WTC11 (cell line): ENCODE results near the gene MIP. TPM values are rescaled to one million over a fixed set of nuclear protein-coding genes. Genes with fewer than 3 reads are reported as not detected.
A peak's percentile ranks its signal among the peaks of the same experiment; 100 is the strongest.

Source experiments
- ELF4 ChIP-seq: sonication (generic); formaldehyde crosslinking; IDR thresholded peaks from 2 replicates; pipeline ENCODE4 v1.8.1; 2022; ENCODE audit warnings: low read depth, mild to moderate bottlenecking, moderate library complexity, missing genetic modification reagents
- FOXJ3 ChIP-seq: sonication (generic); formaldehyde crosslinking; IDR thresholded peaks from 2 replicates; pipeline ENCODE4 v1.9.0; 2021; ENCODE audit warnings: missing genetic modification reagents, mild to moderate bottlenecking, borderline replicate concordance
- FOXK1 ChIP-seq: sonication (generic); formaldehyde crosslinking; IDR thresholded peaks from 2 replicates; pipeline ENCODE4 v1.8.0; 2022; ENCODE audit warnings: mild to moderate bottlenecking, moderate library complexity, missing genetic modification reagents
- FOXP1 ChIP-seq: sonication (generic); formaldehyde crosslinking; IDR thresholded peaks from 2 replicates; pipeline ENCODE4 v1.8.0; 2022; ENCODE audit warnings: missing genetic modification reagents, mild to moderate bottlenecking, moderate library complexity, borderline replicate concordance
- GABPB1 ChIP-seq: sonication (generic); formaldehyde crosslinking; IDR thresholded peaks from 2 replicates; pipeline ENCODE4 v1.8.1; 2023; ENCODE audit warnings: mild to moderate bottlenecking, missing genetic modification reagents
- HMGA2 ChIP-seq: fragments of 250-450 bp; sonication (Bioruptor Pico); IDR thresholded peaks from 2 replicates; pipeline ENCODE4 v1.4.0; 2021; ENCODE audit warnings: mild to moderate bottlenecking, moderate library complexity
- KAT7 ChIP-seq: sonication (generic); formaldehyde crosslinking; IDR thresholded peaks from 2 replicates; pipeline ENCODE4 v1.8.1; 2023; ENCODE audit warnings: missing genetic modification reagents, mild to moderate bottlenecking, borderline replicate concordance
- MXD4 ChIP-seq: fragments of 250-450 bp; sonication (Bioruptor Pico); IDR thresholded peaks from 2 replicates; pipeline ENCODE4 v1.8.0; 2021; ENCODE audit warnings: mild to moderate bottlenecking, moderate library complexity, borderline replicate concordance
- NR2C2 ChIP-seq: sonication (generic); formaldehyde crosslinking; IDR thresholded peaks from 2 replicates; pipeline ENCODE4 v1.8.0; 2022; ENCODE audit warnings: mild to moderate bottlenecking, missing genetic modification reagents
- NR3C1 ChIP-seq: sonication (generic); formaldehyde crosslinking; conservative IDR thresholded peaks from 2 replicates; pipeline ENCODE4 v1.8.1; 2023; ENCODE audit warnings: low read depth, mild to moderate bottlenecking, missing genetic modification reagents
- PRRX2 ChIP-seq: fragments of 250-450 bp; sonication (Bioruptor Pico); IDR thresholded peaks from 2 replicates; pipeline ENCODE4 v1.8.0; 2021; ENCODE audit warnings: mild to moderate bottlenecking
- SMAD3 ChIP-seq: sonication (generic); formaldehyde crosslinking; IDR thresholded peaks from 2 replicates; pipeline ENCODE4 v1.8.0; 2022; ENCODE audit warnings: missing genetic modification reagents, mild to moderate bottlenecking, borderline replicate concordance
- ZNF219 ChIP-seq: sonication (generic); formaldehyde crosslinking; IDR thresholded peaks from 2 replicates; pipeline ENCODE4 v1.8.0; 2023; ENCODE audit warnings: missing genetic modification reagents, mild to moderate bottlenecking, borderline replicate concordance
- ZNF263 ChIP-seq: sonication (generic); formaldehyde crosslinking; IDR thresholded peaks from 2 replicates; pipeline ENCODE4 v1.8.1; 2022; ENCODE audit warnings: low read depth, mild to moderate bottlenecking, moderate library complexity, missing genetic modification reagents
- ZNF317 ChIP-seq: sonication (generic); formaldehyde crosslinking; IDR thresholded peaks from 2 replicates; pipeline ENCODE4 v1.8.1; 2023; ENCODE audit warnings: low read depth, mild to moderate bottlenecking, moderate library complexity, missing genetic modification reagents, borderline replicate concordance
- ZNF671 ChIP-seq: fragments of 250-450 bp; sonication (Bioruptor Pico); IDR thresholded peaks from 2 replicates; pipeline ENCODE4 v1.8.0; 2021; ENCODE audit warnings: mild to moderate bottlenecking
- total RNA-seq: library from RNA; stranded (reverse); gene quantifications from 3 replicates; pipeline ENCODE4 v1.2.3, GENCODE V29; 2021
- TF ChIP-seq, protein P1 (sequence below): sonication (generic); formaldehyde crosslinking; IDR thresholded peaks from 2 replicates; pipeline ENCODE4 v1.8.1; 2023; ENCODE audit warnings: mild to moderate bottlenecking, missing genetic modification reagents
- TF ChIP-seq, protein P2 (sequence below): sonication (generic); formaldehyde crosslinking; IDR thresholded peaks from 2 replicates; pipeline ENCODE4 v1.8.0; 2023; ENCODE audit warnings: mild to moderate bottlenecking, missing genetic modification reagents
- TF ChIP-seq, protein P3 (sequence below): fragments of 250-450 bp; sonication (Bioruptor Pico); IDR thresholded peaks from 2 replicates; pipeline ENCODE4 v1.9.0; 2021; ENCODE audit warnings: moderate library complexity, mild to moderate bottlenecking, inconsistent platforms, borderline replicate concordance
- TF ChIP-seq, protein P4 (sequence below): sonication (generic); formaldehyde crosslinking; IDR thresholded peaks from 2 replicates; pipeline ENCODE4 v1.8.1; 2022; ENCODE audit warnings: mild to moderate bottlenecking, missing genetic modification reagents, moderate library complexity, borderline replicate concordance
- TF ChIP-seq, protein P5 (sequence below): sonication (generic); formaldehyde crosslinking; IDR thresholded peaks from 2 replicates; pipeline ENCODE4 v1.8.1; 2023; ENCODE audit warnings: mild to moderate bottlenecking, missing genetic modification reagents, borderline replicate concordance
- TF ChIP-seq, protein P6 (sequence below): sonication (generic); formaldehyde crosslinking; IDR thresholded peaks from 2 replicates; pipeline ENCODE4 v1.8.1; 2023; ENCODE audit warnings: mild to moderate bottlenecking, missing genetic modification reagents, moderate library complexity
- TF ChIP-seq, protein P7 (sequence below): sonication (generic); formaldehyde crosslinking; IDR thresholded peaks from 2 replicates; pipeline ENCODE4 v1.8.1; 2022; ENCODE audit warnings: missing genetic modification reagents, borderline replicate concordance
- TF ChIP-seq, protein P8 (sequence below): sonication (generic); formaldehyde crosslinking; IDR thresholded peaks from 2 replicates; pipeline ENCODE4 v1.8.1; 2022; ENCODE audit warnings: low read depth, mild to moderate bottlenecking, moderate library complexity, missing genetic modification reagents, borderline replicate concordance

MIP gene
- total RNA-seq, 1 experiment from 2014 or later = not detected

DNA sequence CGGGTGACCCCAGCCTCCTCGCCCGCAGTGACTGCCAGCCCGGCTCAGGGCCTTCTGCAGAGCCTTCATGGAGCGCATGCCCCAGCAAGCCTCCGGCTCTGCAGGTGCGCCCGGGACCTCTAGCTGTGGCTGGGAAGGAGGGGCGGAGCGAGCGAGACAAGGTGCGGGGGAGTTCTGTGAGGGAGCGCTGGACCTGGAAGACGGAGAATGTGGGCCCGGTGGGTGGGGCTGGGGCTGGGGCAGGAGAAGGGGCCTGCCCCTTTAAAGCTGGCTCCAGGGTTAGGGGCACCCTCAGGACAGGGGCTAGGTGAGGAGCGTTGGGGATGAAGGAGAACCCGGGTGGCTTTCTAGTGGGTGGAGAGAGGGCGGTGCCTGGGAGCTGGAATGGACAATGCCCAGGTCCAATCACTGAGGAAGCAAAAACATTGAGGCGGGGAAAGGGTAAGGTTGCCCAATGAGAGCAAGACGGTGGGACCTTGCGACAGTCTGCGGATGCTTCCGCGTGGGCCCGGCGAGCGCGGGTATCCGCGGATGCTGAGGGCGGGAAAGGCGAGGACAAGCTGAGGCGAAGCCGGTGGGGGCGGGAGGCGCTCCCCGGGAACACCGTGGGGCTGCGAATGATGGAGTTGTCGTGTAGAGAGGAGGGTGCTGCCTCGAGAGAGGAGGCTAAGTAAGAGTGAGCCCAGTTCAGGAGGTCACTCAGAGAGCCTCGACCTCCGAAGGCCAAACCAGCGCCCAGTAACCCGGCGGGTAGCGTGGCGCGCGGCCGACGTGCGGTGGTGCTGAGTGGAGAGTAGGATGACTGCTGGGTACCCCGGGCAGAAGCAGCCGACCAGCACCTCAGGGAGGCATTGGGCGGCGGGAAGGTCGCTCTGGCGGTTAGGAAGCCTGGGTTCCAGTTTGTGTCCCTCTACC lies 33.8 kb upstream of the MIP start, which contains the start of gene GLS2 (continued):
- TF ChIP-seq, protein P1, sequence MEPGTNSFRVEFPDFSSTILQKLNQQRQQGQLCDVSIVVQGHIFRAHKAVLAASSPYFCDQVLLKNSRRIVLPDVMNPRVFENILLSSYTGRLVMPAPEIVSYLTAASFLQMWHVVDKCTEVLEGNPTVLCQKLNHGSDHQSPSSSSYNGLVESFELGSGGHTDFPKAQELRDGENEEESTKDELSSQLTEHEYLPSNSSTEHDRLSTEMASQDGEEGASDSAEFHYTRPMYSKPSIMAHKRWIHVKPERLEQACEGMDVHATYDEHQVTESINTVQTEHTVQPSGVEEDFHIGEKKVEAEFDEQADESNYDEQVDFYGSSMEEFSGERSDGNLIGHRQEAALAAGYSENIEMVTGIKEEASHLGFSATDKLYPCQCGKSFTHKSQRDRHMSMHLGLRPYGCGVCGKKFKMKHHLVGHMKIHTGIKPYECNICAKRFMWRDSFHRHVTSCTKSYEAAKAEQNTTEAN (CRISPR knock-in tag) = peak; percentile 97
- TF ChIP-seq MXD4 (CRISPR knock-in tag) = no peak
- no peak for TF ChIP-seq PRRX2
- TF ChIP-seq SMAD3 (CRISPR knock-in tag) = peak; percentile 97
- no peak for TF ChIP-seq HMGA2 (CRISPR knock-in tag)
- TF ChIP-seq ZNF219 = peak; percentile 97
- TF ChIP-seq ZNF263 (CRISPR knock-in tag) = peak; percentile 80
- TF ChIP-seq NR2C2 = peak; percentile 85
- peak; percentile 91 for TF ChIP-seq FOXJ3 (CRISPR knock-in tag)
- TF ChIP-seq ZNF317 (CRISPR knock-in tag) = peak; percentile 76
- TF ChIP-seq, protein P2, sequence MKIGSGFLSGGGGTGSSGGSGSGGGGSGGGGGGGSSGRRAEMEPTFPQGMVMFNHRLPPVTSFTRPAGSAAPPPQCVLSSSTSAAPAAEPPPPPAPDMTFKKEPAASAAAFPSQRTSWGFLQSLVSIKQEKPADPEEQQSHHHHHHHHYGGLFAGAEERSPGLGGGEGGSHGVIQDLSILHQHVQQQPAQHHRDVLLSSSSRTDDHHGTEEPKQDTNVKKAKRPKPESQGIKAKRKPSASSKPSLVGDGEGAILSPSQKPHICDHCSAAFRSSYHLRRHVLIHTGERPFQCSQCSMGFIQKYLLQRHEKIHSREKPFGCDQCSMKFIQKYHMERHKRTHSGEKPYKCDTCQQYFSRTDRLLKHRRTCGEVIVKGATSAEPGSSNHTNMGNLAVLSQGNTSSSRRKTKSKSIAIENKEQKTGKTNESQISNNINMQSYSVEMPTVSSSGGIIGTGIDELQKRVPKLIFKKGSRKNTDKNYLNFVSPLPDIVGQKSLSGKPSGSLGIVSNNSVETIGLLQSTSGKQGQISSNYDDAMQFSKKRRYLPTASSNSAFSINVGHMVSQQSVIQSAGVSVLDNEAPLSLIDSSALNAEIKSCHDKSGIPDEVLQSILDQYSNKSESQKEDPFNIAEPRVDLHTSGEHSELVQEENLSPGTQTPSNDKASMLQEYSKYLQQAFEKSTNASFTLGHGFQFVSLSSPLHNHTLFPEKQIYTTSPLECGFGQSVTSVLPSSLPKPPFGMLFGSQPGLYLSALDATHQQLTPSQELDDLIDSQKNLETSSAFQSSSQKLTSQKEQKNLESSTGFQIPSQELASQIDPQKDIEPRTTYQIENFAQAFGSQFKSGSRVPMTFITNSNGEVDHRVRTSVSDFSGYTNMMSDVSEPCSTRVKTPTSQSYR (CRISPR knock-in tag) = peak; percentile 98
- TF ChIP-seq ZNF671 (CRISPR knock-in tag) = no peak
- TF ChIP-seq, protein P3, sequence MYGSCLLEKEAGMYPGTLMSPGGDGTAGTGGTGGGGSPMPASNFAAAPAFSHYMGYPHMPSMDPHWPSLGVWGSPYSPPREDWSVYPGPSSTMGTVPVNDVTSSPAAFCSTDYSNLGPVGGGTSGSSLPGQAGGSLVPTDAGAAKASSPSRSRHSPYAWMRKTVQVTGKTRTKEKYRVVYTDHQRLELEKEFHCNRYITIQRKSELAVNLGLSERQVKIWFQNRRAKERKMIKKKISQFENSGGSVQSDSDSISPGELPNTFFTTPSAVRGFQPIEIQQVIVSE (CRISPR knock-in tag) = no peak
- TF ChIP-seq FOXK1 (CRISPR knock-in tag) = peak; percentile 96
- 0 out of 2 replicates have a peak, but pooled peaks have one; percentile 83 for TF ChIP-seq ELF4
- no peak for TF ChIP-seq NR3C1 (CRISPR knock-in tag)
- TF ChIP-seq GABPB1 (CRISPR knock-in tag) = peak; percentile 71
- TF ChIP-seq, protein P4, sequence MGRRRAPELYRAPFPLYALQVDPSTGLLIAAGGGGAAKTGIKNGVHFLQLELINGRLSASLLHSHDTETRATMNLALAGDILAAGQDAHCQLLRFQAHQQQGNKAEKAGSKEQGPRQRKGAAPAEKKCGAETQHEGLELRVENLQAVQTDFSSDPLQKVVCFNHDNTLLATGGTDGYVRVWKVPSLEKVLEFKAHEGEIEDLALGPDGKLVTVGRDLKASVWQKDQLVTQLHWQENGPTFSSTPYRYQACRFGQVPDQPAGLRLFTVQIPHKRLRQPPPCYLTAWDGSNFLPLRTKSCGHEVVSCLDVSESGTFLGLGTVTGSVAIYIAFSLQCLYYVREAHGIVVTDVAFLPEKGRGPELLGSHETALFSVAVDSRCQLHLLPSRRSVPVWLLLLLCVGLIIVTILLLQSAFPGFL (CRISPR knock-in tag) = peak; percentile 86; the same call in 1 of the 2 replicates
- TF ChIP-seq, protein P5, sequence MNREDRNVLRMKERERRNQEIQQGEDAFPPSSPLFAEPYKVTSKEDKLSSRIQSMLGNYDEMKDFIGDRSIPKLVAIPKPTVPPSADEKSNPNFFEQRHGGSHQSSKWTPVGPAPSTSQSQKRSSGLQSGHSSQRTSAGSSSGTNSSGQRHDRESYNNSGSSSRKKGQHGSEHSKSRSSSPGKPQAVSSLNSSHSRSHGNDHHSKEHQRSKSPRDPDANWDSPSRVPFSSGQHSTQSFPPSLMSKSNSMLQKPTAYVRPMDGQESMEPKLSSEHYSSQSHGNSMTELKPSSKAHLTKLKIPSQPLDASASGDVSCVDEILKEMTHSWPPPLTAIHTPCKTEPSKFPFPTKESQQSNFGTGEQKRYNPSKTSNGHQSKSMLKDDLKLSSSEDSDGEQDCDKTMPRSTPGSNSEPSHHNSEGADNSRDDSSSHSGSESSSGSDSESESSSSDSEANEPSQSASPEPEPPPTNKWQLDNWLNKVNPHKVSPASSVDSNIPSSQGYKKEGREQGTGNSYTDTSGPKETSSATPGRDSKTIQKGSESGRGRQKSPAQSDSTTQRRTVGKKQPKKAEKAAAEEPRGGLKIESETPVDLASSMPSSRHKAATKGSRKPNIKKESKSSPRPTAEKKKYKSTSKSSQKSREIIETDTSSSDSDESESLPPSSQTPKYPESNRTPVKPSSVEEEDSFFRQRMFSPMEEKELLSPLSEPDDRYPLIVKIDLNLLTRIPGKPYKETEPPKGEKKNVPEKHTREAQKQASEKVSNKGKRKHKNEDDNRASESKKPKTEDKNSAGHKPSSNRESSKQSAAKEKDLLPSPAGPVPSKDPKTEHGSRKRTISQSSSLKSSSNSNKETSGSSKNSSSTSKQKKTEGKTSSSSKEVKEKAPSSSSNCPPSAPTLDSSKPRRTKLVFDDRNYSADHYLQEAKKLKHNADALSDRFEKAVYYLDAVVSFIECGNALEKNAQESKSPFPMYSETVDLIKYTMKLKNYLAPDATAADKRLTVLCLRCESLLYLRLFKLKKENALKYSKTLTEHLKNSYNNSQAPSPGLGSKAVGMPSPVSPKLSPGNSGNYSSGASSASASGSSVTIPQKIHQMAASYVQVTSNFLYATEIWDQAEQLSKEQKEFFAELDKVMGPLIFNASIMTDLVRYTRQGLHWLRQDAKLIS (CRISPR knock-in tag) = peak; percentile 92; the same call in 1 of the 2 replicates
- peak; percentile 99 for TF ChIP-seq FOXP1 (CRISPR knock-in tag)
- TF ChIP-seq, protein P6, sequence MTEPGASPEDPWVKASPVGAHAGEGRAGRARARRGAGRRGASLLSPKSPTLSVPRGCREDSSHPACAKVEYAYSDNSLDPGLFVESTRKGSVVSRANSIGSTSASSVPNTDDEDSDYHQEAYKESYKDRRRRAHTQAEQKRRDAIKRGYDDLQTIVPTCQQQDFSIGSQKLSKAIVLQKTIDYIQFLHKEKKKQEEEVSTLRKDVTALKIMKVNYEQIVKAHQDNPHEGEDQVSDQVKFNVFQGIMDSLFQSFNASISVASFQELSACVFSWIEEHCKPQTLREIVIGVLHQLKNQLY (CRISPR knock-in tag) = no peak
- TF ChIP-seq KAT7 = no peak
- TF ChIP-seq, protein P7, sequence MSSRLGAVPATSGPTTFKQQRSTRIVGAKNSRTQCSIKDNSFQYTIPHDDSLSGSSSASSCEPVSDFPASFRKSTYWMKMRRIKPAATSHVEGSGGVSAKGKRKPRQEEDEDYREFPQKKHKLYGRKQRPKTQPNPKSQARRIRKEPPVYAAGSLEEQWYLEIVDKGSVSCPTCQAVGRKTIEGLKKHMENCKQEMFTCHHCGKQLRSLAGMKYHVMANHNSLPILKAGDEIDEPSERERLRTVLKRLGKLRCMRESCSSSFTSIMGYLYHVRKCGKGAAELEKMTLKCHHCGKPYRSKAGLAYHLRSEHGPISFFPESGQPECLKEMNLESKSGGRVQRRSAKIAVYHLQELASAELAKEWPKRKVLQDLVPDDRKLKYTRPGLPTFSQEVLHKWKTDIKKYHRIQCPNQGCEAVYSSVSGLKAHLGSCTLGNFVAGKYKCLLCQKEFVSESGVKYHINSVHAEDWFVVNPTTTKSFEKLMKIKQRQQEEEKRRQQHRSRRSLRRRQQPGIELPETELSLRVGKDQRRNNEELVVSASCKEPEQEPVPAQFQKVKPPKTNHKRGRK (CRISPR knock-in tag) = 0 out of 2 replicates have a peak, but pooled peaks have one; percentile 74
- TF ChIP-seq, protein P8, sequence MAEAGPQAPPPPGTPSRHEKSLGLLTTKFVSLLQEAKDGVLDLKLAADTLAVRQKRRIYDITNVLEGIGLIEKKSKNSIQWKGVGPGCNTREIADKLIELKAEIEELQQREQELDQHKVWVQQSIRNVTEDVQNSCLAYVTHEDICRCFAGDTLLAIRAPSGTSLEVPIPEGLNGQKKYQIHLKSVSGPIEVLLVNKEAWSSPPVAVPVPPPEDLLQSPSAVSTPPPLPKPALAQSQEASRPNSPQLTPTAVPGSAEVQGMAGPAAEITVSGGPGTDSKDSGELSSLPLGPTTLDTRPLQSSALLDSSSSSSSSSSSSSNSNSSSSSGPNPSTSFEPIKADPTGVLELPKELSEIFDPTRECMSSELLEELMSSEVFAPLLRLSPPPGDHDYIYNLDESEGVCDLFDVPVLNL (CRISPR knock-in tag) = peak; percentile 92
